IPS-NIHi11 (cell line): Measurements from ENCODE around the gene ATP5IF1.

Experiments used
- DNase-seq: peaks from one replicate; pipeline ENCODE4 v3.0.0; 2012; ENCODE audit warnings: mixed read lengths, low spot score

Gene ATP5IF1

GRCh38 chr1:28236656-28237322, 865 bp downstream of the ATP5IF1 start:
- DNase-seq, result no peak

- DNase-seq, result no peak
Measured at GRCh38 chr1:28239004-28239403, 3.1 kb downstream of the ATP5IF1 start.

- DNase-seq, result no peak
Measured at GRCh38 chr1:28240024-28240423, 4.1 kb downstream of the ATP5IF1 start.

DNA sequence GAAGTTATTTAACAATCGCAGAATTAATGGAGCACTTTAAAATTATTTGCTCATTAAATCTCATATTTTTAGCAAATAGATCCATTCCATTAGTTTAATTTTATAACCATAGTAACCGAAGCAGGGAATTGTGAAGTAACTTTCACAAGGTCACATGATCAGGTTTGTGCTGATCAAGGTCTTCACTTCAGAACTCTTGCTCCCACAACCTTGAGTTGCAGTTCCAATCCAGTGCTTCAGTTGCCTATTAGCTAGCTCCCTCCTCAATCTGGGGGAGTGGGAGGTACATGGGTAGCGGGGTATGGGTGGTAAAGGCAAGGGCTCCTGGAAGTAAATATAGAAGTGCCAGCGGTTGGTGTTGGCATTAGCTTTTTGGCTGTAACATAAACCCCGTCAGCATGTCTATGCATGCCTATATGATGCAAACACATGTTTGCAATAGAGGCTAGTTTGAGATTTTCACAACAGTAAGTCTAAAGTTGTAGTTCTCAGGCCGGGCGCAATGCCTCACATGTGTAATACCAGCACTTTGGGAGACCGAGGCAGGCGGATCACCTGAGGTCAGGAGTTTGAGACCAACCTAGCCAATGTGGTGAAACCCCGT, 5.8 kb downstream of the ATP5IF1 start:
- DNase-seq, result no peak

DNA sequence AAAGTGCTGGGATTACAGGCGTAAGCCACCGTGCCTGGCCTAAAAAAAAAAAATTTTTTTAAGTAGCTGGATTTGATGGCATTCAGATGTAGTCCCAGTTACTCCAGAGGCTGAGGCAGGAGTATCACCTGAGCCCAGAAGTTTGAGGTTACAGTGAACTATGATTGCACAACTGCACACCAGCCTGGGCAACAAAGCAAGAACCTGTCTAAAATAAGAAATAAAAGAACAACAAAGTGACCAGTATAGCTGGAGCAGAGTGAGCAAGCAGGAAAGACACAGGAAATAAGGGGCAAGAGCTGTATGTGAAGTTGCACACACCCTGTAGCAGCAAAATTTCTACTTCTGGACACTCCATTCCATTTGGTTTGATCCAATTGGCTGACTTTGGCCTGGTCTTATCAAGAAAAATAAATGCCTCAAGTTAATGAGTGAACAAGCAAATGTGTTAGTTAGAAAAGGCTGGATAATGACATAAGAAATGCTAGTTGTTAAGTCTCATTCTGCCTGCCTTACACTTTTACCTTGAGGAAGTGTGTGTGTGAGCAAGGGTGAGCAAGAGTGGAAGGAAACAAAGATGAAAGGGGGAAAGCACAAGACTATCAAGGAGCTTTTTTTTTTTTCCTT, 7.9 kb downstream of the ATP5IF1 start:
- no peak for DNase-seq

- no peak for DNase-seq
Measured at GRCh38 chr1:28244549-28245251, 8.8 kb downstream of the ATP5IF1 start.

DNA sequence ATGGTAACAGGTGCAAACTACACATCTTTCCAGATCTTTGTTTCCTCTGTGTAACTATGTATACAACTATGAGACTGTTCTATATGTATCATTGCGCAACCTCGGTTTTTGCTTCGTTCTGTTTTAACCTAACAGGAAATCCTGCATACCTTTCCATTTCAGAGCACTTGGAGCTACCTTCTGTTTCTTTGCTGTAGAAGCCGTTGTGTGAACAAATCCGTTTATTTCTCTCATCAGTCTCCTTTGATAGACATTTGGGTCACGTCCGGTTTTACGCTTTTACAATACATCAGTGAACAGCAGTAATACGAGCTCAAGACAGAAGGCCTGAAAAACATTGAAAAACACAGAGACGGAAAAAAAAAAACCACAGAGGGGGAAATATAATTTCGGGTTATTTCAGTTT, 10.5 kb downstream of the ATP5IF1 start:
- DNase-seq, result no peak

GRCh38 chr1:28247612-28248272, 11.8 kb downstream of the ATP5IF1 start:
- DNase-seq, result no peak

DNA sequence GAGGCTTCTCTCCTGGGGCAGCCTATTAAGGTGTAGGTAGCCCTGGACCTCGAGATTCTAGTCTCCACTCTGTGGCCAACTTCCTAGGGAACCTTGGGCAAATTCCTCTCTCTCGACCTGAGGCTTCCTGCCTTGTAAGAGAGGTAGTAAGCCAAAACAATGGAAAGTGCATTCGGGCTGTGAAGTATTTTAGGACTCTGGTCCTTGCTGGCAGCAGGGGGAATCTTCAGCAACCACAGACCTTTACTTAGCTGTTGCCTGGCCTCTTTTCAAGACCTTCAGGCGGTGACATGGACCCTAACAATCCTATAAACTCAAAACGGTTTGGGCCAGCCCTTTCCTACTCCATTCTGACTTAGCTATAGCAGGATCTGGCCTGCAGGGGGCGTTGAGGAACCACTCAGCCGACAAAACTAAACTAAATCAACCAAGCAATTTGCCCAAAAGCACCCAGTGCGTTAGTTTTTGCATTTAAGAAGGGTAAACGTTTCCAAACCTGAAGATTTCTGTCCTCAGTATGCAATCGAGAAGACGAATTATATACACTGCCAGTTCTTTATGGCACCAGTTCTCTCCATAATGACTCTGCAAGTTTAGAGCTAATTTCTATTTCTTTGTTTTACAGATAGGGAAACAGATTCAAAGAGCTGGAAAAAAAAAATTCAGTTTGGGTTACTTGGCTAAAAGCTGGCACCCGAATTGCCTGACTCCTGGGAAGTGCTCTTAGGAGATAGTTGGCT, 12.5 kb downstream of the ATP5IF1 start:
- peak; percentile 54 for DNase-seq

GRCh38 chr1:28249013-28249865, 13.3 kb downstream of the ATP5IF1 start:
- peak; percentile 28 for DNase-seq

GRCh38 chr1:28249866-28250295, 14.0 kb downstream of the ATP5IF1 start:
- DNase-seq, result no peak

DNA sequence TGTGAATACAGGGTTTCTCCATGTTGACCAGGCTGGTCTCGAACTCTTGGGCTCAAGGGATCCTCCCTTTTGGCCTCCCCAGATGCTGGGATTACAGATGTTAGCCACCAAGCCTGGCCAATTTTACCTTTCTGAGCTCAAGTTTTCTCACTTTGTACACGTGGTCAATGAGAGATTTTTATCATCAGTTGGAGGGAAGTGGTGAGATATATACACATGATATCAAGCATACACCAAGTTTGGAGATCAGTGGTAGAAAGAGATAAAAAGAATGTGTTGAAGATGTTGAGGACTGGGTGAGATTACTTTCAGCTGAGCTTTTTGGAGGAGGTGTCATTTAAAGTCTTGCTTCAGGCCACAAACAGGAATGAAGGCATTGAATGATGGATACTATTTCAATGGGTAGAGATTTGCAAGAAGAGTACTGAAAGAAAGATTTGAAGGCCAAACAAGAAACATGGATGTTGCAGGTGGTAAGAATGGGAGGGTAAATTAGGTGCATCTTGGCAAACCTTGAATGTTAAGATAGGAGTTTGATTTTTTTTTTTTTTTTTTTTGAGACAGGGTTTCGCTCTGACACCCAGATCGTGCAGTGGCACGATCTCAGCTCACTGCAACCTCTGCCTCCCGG, 20.4 kb downstream of the ATP5IF1 start:
- DNase-seq, result no peak

- DNase-seq, result no peak
Measured at GRCh38 chr1:28257736-28258135, 21.8 kb downstream of the ATP5IF1 start.

DNA sequence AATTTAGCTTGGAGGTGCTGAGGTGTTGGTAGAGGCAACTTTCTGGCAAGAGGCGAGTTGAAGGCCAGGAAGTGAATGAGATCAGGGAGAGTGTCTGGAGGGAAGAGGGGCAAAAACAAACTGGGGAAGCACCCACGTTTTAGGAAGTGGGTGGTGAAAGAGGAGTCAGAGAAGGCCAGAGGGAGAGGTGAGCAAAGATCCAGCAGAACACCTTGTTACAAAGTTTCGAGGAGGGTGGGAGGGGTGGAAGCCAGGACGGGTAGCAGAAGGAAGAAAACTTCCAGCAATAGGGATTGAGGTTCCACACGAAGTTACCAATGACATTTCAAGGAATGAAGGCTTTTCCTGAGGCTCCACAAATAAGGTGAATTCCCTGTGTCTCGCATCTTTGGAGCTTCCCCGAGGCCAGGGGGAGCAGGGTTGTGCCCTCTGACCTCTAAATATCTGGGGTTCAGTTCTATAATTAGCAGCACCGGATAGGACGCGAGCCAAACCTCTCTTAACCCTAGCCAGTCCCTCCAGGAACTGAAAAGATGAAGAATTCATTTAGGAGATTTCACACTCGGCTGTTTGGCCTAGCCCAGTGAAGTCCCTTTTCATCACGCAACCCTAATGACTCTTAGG, 22.8 kb downstream of the ATP5IF1 start:
- DNase-seq, result no peak

DNA sequence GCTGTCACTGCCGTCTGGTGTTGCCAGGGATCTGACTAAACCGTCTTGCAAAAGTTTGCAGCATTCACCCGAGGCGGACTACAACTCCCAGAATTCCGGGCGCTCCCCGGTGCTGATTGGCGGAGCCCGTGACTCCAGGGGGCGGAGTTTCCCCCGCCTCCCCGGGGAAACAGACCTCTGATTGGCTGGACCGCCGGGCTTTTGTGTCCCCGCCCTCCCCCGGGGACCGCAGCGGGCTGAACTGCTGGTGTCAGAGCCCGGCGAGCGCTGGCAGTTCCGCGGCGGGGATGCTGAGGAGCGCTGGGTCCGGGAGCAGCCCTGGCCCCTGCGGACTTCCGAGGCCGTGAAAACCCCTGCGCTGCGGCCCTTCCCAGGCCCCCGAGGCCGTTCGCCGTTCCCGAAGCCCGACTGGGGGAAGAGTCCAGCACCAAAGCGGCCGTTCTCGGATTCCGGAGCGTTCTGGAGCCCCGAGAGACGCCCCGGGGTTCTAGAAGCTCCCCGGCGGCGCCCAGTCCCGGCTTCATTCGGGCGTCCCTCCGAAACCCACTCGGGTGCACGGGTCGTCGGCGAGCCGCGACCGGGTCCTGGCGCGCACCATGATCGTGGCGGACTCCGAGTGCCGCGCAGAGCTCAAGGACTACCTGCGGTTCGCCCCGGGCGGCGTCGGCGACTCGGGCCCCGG, 23.5 kb downstream of the ATP5IF1 start, which contains the start of gene SESN2:
Gene SESN2 (plus strand): TSS at position 267 of the 682 bp plus-strand sequence. CDS start 330 bp downstream, at position 597.
- DNase-seq, result peak; percentile 96

DNA sequence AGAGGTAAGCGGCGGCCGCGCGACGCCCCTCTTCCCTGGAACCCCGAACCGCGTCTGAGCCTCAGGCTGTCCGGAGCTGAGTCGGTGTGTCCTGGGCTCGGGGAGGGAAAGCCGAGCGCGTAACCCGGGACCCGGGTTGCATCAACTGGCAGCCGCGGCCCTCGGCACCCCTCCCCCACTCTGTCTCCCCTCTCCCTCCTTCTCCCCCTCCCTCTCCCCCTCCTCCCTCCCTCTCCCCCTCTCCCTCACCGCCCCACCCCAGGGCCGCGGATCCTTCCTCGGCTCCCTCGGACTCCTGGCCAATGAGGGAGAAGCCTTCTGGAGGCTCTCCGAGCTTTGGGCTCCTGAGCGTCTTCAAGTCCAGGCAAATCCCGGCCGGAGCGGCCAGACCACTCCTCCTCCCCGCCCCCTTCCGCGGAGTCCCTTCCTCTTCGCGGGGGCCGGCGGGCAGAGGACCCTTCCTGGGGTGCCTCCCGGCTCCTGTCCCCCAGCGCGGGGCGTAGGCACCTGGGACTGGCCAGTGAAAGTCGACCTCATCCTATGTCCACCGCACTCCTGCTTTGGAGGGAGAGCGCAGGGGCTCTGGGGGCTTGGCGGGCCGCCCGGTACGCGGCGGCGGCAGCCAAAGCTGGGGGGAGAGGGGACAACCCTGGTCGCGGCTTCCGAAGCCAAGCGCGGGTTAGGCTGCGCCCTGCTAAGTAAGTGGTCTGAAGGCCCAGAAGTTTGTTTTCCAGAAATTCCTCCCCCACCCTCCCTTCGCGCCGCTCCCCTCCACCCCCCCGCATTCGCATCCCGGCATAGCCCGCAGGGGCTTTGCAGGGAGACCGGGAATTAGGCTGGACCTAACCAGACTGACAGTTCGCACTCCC, 24.2 kb downstream of the ATP5IF1 start:
- DNase-seq, result peak; percentile 81

GRCh38 chr1:28260803-28261174, 24.9 kb downstream of the ATP5IF1 start:
- no peak for DNase-seq

DNA sequence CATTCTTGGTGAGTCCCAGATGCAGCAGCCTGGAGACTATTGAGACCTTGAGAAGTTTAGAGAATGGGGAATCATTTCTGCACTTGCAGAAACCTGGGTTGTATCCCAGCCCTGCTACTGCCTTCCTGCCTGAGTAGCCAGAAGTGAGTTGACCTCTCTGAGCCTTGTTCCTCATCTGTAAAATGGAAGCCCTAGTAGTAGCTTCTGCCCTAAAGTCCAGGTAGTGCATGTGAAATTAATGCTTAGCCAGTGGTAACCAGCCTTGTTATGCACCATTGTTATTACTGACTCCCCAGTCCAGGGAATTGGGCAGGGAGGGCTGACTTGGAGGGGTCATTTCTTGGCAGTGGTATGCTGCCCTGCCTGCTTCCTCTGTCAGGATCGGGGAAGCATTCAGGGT, 29.0 kb downstream of the ATP5IF1 start:
- no peak for DNase-seq
